Body of pancreas (tissue), 4 donors: ENCODE data around the gene ALS2CL. TPM values are rescaled to one million over a fixed set of nuclear protein-coding genes. Genes with fewer than 3 reads are reported as not detected.
A peak's percentile ranks its signal among the peaks of the same experiment; 100 is the strongest.

Experiments
- ATAC-seq: fragments of 150-250 bp; one replicate; pipeline ENCODE4 v1.9.1; 2016
- DNase-seq, 4 donors: peaks; one replicate each; pipeline ENCODE4 v3.0.0-alpha.2; 2019
- H3K27ac ChIP-seq, 4 donors: fragments of 200-600 bp; sonication (generic); 1 replicate in 3 of 4; 2 replicates in 1 of 4; pipeline versions ENCODE4 v1.5.1 to v1.6.1; 2016 to 2019; ENCODE audit warnings: mild to moderate bottlenecking in 1 of 4, mixed read lengths in 1 of 4, moderate library complexity in 1 of 4
- H3K27me3 ChIP-seq, 2 donors: fragments of 200-600 bp; sonication (generic); one replicate each; pipeline ENCODE4 v1.6.0; 2016; ENCODE audit warnings: mild to moderate bottlenecking in 1 of 2
- H3K36me3 ChIP-seq, 2 donors: fragments of 200-600 bp; sonication (generic); replicated peaks in 1 of 2; 2 replicates each; pipeline ENCODE4 v1.5.1; 2016; ENCODE audit warnings: low read depth in 2 of 2; ENCODE audit not compliant: insufficient read depth in 1 of 2
- H3K4me1 ChIP-seq: fragments of 200-600 bp; sonication (generic); one replicate; pipeline ENCODE4 v1.6.0; 2016
- H3K4me3 ChIP-seq, 2 donors: fragments of 200-600 bp; sonication (generic); 1 replicate in 1 of 2; 2 replicates in 1 of 2; pipeline ENCODE4 v1.5.1; 2016 to 2019
- H3K9me3 ChIP-seq, 3 donors: fragments of 200-600 bp; sonication (generic); 1 replicate in 2 of 3; 2 replicates in 1 of 3; pipeline ENCODE4 v1.5.1; 2016
- POLR2A ChIP-seq, 3 donors: fragments of 450-650 bp; IDR thresholded peaks; one replicate each; pipeline ENCODE4 v1.6.1; 2016; ENCODE audit warnings: antibody characterized with exemption in 3 of 3, mild to moderate bottlenecking in 2 of 3
- WGBS, 2 donors: methylation state at CpG; one replicate each; pipeline ENCODE4 v1.1.5; 2017; 5-methylcytosine and 5-hydroxymethylcytosine counted together
- intact Hi-C: fragments of 100-400 bp; cut with DNase I; formaldehyde crosslinking; loops from one replicate; pipeline ENCODE4 v1.15.1; 2023
- total RNA-seq, 2 donors: library from RNA; depleted of rRNA; stranded (reverse); fragments of >200 nt; gene quantifications; one replicate each; pipeline ENCODE4 v1.1.0, GENCODE V29; 2016
- TF ChIP-seq, protein P1 (sequence below), 7 experiments: fragments of 450-650 bp in 4 of 7; fragments of 200-600 bp in 3 of 7; sonication (generic) in 3 of 7; IDR thresholded peaks; one replicate each; pipeline ENCODE4 v1.5.1; 2016 to 2019; ENCODE audit warnings: antibody characterized with exemption in 7 of 7

The ALS2CL gene
- total RNA-seq, 2 donors from 2014 or later = 30.3 to 48.5 TPM

DNA sequence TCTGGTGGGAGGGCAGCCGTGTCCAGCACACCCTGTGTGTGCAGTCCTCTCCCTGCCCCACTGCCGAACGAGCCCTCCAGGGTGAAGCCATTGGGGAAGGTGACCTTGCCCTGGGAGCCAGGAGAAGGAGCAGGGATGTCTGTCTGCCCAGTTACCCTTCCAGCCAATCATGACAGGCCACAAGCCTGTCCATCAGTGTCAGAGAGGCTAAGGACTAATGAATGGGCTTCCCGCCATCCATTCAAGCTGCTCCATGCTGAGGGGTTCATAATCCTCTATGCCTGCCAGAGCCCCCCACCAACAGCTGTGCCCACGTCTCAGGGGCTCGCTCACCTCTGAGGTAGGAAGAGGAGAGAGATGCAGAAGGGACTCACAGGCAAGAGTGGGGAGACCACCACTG, 15.2 kb downstream of the ALS2CL start:
- no peak overlapping the region for H3K4me3 ChIP-seq
- no peaks in the 10 kb centered on the region for H3K27me3 ChIP-seq
- no peaks in the 10 kb centered on the region for H3K9me3 ChIP-seq
- ATAC-seq = no peak
- H3K36me3 ChIP-seq = peaks cover 0 to 2% of the 10 kb centered on the region in 2 donors
- WGBS, 2 donors = 90 to 100% methylated on average over 2 to 6 of the region's 6 CpGs
- TF ChIP-seq, protein P1, sequence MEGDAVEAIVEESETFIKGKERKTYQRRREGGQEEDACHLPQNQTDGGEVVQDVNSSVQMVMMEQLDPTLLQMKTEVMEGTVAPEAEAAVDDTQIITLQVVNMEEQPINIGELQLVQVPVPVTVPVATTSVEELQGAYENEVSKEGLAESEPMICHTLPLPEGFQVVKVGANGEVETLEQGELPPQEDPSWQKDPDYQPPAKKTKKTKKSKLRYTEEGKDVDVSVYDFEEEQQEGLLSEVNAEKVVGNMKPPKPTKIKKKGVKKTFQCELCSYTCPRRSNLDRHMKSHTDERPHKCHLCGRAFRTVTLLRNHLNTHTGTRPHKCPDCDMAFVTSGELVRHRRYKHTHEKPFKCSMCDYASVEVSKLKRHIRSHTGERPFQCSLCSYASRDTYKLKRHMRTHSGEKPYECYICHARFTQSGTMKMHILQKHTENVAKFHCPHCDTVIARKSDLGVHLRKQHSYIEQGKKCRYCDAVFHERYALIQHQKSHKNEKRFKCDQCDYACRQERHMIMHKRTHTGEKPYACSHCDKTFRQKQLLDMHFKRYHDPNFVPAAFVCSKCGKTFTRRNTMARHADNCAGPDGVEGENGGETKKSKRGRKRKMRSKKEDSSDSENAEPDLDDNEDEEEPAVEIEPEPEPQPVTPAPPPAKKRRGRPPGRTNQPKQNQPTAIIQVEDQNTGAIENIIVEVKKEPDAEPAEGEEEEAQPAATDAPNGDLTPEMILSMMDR (IDR thresholded peaks at IDR 0.05) = no peak
- no peak for TF ChIP-seq POLR2A (IDR thresholded peaks at IDR 0.05)
- no peak for DNase-seq
- intact Hi-C loops = no loop called here
- no peak overlapping the region for H3K27ac ChIP-seq
- no peaks in the 10 kb centered on the region for H3K4me1 ChIP-seq

GRCh38 chr3:46677411-46677726, 16.1 kb downstream of the ALS2CL start:
- peak in 3 of 4 donors; percentile 35 to 59 (median 40) for DNase-seq
- Histone ChIP-seq H3K27me3 (no peaks in the 10 kb centered on the region), H3K36me3 (no peaks in the 10 kb centered on the region), H3K27ac (no peak overlapping the region), H3K9me3 (no peaks in the 10 kb centered on the region), H3K4me3 (no peak overlapping the region), H3K4me1 (no peaks in the 10 kb centered on the region)
- TF ChIP-seq, protein P1 (IDR thresholded peaks at IDR 0.05) = no peak
- no peak for TF ChIP-seq POLR2A (IDR thresholded peaks at IDR 0.05)
- WGBS, 2 donors = 91 to 92% methylated on average over 3 to 6 of the region's 6 CpGs
- peak; percentile 57 for ATAC-seq
- intact Hi-C loops = no loop called here

- DNase-seq = peak in 1 of 4 donors; percentile 6
- H3K27me3 ChIP-seq = no peaks in the 10 kb centered on the region
- intact Hi-C loops = no loop called here
- 74 to 75% methylated on average over 9 to 14 of the region's 16 CpGs for WGBS, 2 donors
- TF ChIP-seq POLR2A (IDR thresholded peaks at IDR 0.05) = no peak
- TF ChIP-seq, protein P1 (IDR thresholded peaks at IDR 0.05) = no peak
- H3K4me3 ChIP-seq = no peak overlapping the region
- ATAC-seq = no peak
- no peaks in the 10 kb centered on the region for H3K9me3 ChIP-seq
- no peak overlapping the region for H3K27ac ChIP-seq
- no peaks in the 10 kb centered on the region for H3K4me1 ChIP-seq
- no peaks in the 10 kb centered on the region for H3K36me3 ChIP-seq
These were observed 16.7 kb downstream of the ALS2CL start for GRCh38 chr3:46676601-46677410.

DNA sequence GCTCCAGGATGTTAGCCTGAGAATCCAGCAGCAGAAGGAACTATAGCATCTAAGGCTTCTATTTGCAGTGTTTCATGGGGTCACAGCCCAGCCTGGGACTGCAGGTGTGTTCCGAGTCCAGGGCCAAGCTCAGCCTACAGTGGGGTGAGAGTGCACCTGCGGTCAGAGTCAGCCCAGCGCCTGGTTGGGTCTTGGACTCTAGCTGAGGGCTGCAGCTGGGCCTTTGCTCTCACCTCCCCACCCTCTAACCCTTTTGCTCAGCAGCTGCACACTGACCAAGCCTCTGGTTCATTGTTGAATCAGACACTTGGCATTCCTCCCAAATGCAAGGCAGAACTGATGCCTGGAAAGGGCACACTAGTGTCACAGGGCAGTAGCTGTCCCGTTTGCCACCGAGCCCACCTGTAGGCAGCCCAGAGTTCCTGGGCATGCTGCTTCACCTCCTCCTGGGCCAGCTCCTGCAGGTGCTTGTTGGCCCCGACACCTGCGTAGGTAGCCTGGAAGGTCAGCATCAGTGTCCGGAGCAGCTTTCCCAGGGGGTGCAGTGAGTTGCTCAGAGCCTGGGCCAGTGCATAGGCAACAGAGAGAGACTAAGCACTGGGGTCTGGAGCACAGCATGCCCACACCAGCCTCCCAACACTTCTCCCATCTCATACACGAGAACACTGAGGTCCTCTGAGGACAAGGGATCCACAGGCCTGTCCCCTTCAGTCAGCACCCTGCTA, 17.5 kb downstream of the ALS2CL start:
- H3K27me3 ChIP-seq = no peaks in the 10 kb centered on the region
- H3K36me3 ChIP-seq = no peaks in the 10 kb centered on the region
- no peaks in the 10 kb centered on the region for H3K9me3 ChIP-seq
- H3K4me3 ChIP-seq = no peak overlapping the region
- no peak overlapping the region for H3K27ac ChIP-seq
- 81 to 100% methylated on average over 3 to 9 of the region's 9 CpGs for WGBS, 2 donors
- TF ChIP-seq, protein P1 (IDR thresholded peaks at IDR 0.05) = no peak
- no peak for TF ChIP-seq POLR2A (IDR thresholded peaks at IDR 0.05)
- ATAC-seq (no peak), DNase-seq (peak in 2 of 4 donors; percentile 3 to 9)
- H3K4me1 ChIP-seq = no peaks in the 10 kb centered on the region
- intact Hi-C loops = no loop called here
